NT2/D1 (cell line): ENCODE measurements around the gene TBCCD1.

Source experiments
- SUZ12 ChIP-seq: IDR thresholded peaks from 2 replicates; pipeline ENCODE4 v1.6.1; 2011; ENCODE audit not compliant: insufficient read length, insufficient read depth; ENCODE audit errors: extremely low read depth
- YY1 ChIP-seq: IDR thresholded peaks from 2 replicates; pipeline ENCODE4 v1.6.1; 2011; ENCODE audit not compliant: insufficient read length, insufficient read depth
- ZNF274 ChIP-seq: IDR thresholded peaks from 2 replicates; pipeline ENCODE4 v1.6.1; 2011; ENCODE audit warnings: mild to moderate bottlenecking, low read depth, low read length

- TF ChIP-seq YY1 (no peak), SUZ12 (no peak), ZNF274 (no peak)
Observed at GRCh38 chr3:186587183-186587582, 20.0 kb upstream of the TBCCD1 start.
